HG02870 (cell line): ENCODE measurements around the gene MYO9B.

Experiments
- ATAC-seq: cut with Tn5 transposase; IDR thresholded peaks from one replicate; pipeline ENCODE4 v1.9.1; 2021; ENCODE audit warnings: mild to moderate bottlenecking, moderate library complexity; ENCODE audit not compliant: unreplicated experiment

Gene MYO9B

GRCh38 chr19:17237747-17238706 lies 162.4 kb downstream of the MYO9B start:
- no peak for ATAC-seq

DNA sequence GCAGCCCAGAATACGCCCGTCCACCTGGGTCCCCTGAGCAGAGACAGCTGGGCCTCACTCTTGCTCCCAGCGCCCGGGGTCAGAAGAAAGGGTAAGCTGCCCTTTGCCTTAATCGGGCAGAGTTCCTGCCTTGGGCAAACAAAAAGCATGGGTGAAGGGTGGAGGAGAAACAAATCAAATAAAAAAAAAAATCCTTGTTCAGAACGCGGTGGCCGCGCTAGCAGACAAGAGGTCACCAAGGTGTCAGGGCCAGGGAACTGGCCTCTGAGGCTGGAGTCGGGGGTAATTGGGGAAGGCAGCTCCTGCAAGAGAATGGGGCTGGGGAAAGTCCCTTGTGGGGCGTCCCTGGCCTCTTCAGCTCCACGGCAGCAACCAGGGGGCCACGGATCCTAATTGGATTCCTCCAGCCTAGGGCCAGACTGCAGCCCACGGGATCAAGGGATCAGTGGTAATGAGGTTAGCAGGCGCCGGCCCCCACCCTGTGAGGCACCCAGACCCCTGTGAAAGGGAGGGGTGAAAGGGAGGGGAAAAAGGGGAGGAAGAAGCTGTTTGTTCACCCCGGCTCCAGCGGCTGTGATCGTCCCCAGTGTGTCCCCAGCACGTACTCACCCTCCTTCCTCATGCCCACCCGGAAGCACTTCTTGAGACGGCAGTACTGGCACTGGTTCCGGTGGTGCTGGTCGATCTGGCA lies 164.6 kb downstream of the MYO9B start:
- ATAC-seq = no peak

DNA sequence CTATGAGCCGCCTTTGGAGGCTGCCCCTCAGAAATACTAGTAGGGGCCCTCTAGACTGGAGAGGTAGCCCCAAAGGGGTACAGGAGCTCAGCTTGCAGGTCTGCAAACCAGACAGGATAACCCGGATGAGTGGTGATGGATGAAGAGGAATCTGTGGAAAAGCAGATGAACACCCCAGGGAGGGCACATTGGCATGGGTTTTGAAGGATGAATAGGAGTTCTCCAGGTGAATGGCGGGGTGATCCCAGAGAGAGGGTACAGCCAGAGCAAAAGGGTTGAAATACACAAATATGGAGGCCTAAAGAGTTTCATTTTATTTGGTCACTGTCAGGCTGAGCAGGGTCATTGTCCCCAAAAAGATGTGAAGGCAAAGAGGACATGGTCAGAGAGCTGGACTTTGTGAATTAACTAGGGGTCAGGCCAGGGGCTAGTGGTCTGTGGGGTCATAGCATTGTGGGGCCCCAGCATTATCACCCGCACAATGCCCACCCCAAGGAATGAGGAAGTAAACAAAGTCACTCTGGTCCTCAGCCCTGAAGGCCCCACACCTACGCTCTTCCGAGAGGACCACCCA lies 165.3 kb downstream of the MYO9B start:
- no peak for ATAC-seq

DNA sequence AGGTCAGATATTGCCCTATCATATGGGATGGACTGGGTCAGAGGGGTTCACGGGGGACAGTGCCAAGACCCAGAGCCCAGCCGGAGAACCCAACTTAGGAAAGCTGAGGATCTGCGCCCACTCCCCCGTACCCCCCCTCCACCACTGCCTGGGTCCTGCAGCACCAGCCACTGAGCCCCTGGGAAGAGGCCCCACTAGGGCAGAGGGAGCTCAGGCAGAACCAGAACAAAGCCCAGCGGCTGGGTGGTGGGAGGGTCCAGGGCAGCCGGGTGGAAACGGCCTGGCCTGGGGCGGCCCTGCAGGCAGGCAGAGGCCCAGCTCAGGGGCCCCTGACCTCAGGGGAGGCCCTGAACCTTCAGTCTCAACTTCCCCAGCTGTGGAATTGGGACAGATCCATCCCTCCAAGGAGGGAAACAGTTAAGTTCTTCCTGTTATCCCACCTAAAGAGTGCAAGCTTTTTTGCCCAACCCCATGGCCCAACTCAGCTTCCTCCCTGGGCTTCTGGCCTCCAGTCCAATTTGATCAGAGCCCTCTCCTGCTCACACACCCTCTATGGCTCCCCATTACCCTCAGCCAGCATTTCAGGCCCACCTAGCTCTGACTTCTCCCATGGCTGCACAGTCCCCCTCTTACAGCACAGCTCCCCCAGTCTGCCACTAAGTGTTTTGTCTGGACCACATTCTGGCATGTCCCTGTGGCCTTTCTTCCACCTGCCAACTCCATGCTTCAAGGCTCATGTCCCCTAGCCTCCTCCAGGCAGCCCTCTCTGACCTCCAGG lies 167.0 kb downstream of the MYO9B start:
- ATAC-seq = no peak

DNA sequence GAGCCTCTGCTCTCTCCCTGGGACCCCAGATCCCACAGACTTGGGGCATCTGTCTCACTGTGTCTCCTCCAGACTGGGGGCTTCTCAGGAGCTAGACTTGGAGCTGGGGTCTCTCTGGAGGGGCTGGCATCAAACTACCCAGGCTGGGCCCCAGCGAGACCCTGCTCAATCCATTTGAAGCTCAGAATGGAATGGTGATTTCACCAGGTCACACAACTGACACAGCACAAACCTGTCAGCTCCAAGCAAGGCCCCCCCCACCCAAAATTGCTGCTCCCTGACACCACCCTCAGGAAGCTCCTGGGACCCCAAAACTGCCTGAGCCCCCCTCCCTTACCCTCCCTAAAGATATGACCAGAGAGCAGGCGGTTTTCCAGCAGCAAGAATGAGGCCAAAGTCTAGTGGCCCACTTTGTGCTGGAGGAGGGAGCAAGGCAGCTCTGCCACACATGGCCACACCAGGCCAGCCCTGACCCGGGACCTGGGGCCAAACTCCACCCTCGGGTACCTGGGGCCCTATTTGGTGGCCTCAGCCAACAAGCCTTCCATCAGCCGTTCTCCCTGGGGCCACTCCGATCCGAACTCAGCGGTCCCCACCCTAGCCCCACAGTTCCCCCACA lies 167.7 kb downstream of the MYO9B start:
- no peak for ATAC-seq

- no peak for ATAC-seq
These were observed 168.4 kb downstream of the MYO9B start for GRCh38 chr19:17243830-17244617.

DNA sequence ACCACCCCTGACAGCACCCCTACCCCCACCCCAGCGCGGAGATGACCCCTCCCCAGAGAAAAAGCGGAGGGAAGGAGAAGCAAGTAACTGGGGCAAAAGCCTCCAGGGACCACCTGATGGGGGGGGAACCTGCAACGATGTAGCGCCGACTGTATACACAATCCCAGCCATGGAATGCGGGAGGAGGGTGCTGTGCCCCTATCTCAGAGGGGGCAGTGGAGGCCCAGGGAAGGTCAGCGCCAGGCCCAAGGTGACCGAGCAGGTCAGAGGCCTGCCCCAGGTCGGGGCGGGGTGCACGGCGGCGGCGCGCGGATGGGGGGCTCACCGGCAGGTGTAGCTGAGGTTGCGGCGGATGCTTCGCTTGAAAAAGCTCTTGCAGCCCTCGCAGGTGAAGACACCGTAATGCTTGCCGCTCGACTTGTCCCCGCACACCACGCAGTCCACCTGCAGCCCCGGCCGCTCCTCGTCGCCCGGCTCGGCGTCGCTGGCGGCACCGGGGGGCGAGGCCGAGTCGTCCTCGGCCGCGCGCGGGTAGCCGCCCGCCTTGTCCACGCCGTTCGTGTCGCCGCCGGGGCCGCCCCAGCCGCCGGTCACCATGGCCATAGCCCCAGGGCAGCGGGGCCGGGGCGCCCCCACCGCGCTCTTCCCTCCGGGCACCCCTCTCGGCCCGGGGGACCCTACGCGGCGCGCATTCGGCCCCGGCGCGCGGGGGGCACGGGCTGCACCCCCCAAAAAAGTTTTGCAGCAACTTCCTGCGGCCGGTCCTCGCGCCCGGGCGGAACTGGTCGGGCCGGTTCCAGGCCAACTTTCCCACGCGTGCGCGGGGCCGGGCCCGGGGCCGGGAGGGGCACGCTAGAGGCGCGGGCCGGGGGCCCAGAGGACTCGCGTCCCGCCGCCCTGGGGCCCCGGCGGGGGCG lies 169.3 kb downstream of the MYO9B start:
- no peak for ATAC-seq

GRCh38 chr19:17245535-17245984 lies 170.0 kb downstream of the MYO9B start, which contains the start of gene NR2F6:
Gene NR2F6, minus strand, starts transcription at chr19:17245919. Its CDS starts 699 bp downstream, at chr19:17245220.
- peak; percentile 6 for ATAC-seq

- ATAC-seq = no peak
These were observed 171.3 kb downstream of the MYO9B start for GRCh38 chr19:17246681-17247425.

GRCh38 chr19:17248011-17248776 lies 172.6 kb downstream of the MYO9B start:
- ATAC-seq = no peak

DNA sequence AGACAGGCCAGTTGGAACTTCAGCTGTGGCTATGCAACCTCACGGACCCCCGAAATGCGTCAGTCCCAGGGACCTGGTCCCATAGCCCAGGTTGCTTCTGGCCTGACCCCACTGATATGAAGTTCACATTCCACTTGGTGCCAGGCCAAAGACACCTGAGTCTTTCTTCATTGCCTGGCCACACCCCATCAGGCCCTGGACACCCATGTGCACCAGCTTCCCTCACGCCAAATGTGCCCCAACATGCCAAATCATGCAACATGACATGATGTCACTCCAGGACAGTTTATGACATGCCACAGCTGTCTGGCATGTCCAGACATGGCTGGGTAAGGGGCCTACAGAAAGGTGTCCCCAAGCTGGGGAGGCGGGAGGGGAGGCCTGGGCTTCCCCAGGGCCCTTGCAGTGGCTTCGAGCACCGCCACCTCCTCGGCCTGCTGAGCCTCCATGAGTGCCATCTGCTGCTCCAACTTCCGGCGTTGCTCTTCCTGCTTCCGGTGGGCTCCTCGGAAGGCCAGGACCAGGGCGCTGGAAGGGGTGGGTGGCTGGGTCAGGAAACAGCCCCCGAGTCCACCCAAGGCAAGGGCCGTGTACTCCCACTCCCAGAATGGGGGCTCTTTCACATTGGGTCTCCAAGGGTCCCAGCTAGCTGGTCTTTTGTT lies 174.4 kb downstream of the MYO9B start:
- ATAC-seq = no peak

DNA sequence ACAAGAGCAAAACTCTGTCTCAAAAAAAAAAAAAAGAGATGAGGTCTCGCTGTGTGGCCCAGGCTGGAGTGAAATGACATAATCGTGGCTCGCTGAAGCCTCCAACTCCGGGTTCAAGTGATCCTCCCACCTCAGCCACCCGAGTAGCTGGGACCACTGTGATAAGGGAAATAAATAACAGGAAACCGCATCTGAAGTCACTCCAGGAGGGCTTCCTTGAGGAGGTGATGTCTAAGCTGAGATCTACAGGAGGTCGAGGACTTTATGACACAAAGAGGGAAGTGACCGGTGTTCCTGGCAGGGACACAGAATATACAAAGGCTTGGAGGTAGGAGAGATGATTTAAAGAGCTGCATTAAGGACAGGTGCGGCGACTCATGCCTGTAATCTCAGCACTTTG lies 179.1 kb downstream of the MYO9B start:
- no peak for ATAC-seq

- ATAC-seq = no peak
These were observed 179.6 kb downstream of the MYO9B start for GRCh38 chr19:17255150-17255621.

GRCh38 chr19:17256130-17256529 lies 180.6 kb downstream of the MYO9B start:
- no peak for ATAC-seq

DNA sequence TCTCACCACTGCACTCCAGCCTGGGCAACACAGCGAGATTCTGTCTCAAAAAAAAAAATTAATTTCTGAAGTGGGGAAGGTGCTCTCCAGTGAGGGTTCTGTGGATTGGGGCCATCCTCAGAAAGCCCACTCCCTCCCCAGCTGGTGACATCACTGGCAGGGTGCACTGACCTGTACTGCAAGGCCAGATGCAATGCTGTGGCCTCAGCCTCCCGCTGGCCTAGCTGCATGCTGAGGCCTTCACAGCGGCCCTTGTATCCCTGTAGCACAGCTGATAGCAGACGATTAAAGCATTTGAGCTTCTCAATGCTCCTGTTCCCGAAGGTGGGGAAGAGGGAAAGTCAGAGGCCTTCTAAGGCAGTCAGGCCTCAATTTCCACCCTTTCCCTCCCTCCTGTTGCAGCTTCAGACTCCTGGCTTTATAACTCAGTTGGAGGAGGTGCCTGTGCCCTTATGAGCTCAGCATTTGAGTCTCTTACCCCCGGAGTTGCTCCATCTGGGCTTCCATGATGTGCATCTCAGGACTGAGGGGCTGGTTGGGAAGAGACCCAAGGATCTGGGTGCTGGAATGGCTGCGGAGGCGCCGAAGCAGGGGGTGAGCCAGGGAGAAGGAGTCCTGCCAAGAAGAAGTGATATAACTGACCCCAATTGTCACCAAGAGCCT lies 183.7 kb downstream of the MYO9B start:
- no peak for ATAC-seq

DNA sequence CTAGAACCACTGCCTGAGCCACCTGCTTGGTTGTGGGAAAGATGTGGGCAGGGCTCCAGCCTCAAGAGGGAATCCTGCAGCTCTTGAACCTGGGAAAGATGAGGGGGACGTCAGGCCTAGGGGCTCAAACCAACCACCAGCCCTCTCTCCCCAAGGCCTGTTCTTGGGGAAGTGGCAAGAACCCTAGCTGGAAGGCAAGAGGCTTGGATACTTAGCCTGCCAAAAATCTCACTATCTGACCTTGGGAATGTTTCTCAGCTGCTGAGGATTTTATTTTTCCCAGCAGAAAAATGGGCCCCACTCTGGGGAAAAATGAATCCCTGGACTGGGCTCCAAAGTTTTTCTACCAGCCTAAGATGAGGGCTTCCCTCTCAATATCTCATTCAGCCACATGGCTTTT lies 184.4 kb downstream of the MYO9B start:
- no peak for ATAC-seq
